OCI-M2 (cell line): ENCODE measurements around the gene MCRIP2.
"Not testable (repeated sequence)": the region's sequence is repeated elsewhere in the genome, so short reads cannot be mapped to it uniquely, and the experiment has no call there.

Source experiments
- DNase-seq: peaks from one replicate; lab custom pipeline; 2025; ENCODE audit not compliant: unreplicated experiment; lab: John Stamatoyannopoulos, UW

MCRIP2 gene, protein sequence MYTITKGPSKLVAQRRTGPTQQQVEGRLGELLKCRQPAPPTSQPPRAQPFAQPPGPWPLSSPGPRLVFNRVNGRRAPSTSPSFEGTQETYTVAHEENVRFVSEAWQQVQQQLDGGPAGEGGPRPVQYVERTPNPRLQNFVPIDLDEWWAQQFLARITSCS

GRCh38 chr16:641326-642188 is at the start of gene MCRIP2:
Gene MCRIP2, plus strand, starts transcription at chr16:641828. Its CDS starts 164 bp downstream, at chr16:641992.
- peak; percentile 19 for DNase-seq

DNA sequence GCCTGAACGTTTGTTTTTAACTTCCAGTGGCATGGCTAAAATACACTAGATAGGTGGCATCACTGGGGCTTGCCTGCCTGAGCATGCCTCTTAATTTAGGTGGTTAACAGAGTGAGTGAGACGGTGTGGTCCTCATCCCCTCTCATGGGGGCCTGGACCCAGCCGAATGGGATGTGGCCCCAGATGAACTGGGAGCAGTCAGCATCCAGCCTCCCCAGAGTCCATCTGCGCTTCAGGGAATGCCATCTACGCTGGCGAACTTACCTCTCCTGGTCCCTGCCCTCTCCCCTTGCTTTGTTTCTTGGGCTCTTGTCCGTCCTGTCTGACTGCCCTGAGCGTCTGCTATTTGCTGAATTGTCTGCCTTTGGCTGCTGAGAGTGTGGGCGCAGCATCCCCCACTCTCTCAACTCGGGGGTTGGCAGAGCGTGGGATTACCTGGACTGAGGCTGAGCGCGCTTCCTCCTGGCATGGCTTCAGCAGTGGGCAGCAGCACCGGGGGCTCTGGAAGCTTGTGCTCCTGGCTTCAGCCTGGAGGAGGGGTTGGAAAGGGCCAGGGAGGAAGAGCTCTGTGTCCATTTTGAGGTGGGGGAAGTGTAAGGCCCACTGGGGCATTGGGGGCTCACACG is 49.6 kb upstream of the MCRIP2 start:
- DNase-seq = no peak

- no peak for DNase-seq
Observed at GRCh38 chr16:592518-593306, 48.9 kb upstream of the MCRIP2 start.

DNA sequence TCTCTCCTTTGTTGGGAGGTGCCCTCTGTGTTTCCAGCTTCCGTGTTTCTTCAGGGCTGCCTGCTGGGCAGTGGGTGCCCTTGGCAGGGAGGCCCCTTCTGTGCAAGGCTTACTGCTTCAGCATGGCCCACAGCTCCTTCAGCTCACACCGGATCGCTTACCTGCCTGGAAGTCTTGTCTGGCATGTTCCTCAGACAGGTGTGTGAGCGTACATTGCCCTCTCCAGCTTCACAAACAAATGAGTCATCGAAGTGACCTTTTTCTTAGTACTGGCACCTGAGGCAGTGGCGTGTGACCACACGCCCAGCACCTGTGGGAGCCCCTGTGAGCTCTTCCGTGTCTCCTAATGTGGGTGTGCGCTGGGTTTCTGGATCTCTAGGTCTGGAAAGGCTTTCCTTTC is 48.2 kb upstream of the MCRIP2 start:
- no peak for DNase-seq

GRCh38 chr16:593807-594206 is 47.8 kb upstream of the MCRIP2 start:
- no peak for DNase-seq

- no peak for DNase-seq
Observed at GRCh38 chr16:595094-595528, 46.5 kb upstream of the MCRIP2 start.

- no peak for DNase-seq
Observed at GRCh38 chr16:595942-596735, 45.5 kb upstream of the MCRIP2 start.

DNA sequence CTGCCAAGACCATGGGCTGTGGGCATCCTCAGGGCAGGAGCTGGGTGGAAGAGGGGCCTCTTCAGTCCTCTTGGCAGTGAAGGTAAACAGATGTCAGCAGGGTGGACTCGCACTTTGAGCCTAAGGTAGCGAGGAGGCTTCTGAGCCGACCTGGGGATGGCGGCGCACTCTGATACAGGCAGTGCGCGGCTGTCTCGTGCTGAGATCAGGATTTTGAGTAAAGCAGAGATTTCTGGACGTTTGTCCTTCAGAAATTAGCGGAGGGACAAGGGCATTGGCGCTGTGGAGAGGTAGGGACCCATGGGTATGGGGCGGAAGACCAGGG is 44.9 kb upstream of the MCRIP2 start:
- no peak for DNase-seq

GRCh38 chr16:597655-598054 is 44.0 kb upstream of the MCRIP2 start:
- not testable (repeated sequence) for DNase-seq

DNA sequence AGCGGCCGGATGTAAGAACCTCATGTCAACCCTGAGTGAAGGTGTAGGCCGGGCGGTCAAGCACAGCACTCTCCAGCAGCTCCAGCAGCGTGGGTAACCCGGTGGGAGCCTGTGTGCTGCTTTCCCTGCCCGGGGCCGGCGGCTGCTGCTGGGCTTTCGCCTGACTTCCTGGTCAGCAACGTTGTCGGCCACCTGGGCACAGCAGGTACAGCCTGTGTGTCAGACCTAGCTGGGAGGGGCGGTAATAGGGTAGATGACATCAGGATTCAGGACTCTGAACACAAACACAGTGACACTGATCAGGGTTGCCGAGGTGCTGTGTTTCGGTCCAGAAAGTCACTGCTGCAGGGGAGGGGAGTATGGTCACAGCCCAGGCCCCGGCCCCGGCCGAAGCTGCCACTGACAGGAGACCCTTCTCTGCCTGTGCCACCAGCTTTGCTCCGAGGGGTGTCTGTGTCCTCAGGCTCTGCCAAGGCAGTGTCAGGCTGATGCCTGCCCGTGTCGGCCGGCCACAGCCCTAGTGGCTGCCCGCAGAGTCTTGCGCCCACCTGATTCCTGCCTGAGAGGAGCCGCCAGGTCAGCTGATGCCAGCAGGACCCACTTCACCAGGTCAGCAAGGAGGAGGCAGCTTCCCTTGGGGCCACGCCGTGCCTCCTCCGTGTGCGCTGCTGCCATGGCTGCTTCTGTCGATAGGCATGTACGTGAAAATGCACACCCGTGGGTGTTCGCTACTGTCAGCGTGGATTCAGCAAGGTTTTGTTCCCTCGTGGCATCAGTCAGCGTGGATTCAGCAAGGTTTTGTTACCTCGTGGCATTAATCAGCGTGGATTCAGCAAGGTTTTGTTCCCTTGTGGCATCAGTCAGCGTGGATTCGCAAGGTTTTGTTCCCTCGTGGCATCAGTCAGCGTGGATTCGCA is 42.5 kb upstream of the MCRIP2 start:
- no peak for DNase-seq

GRCh38 chr16:600781-601180 is 40.8 kb upstream of the MCRIP2 start:
- DNase-seq = no peak

DNA sequence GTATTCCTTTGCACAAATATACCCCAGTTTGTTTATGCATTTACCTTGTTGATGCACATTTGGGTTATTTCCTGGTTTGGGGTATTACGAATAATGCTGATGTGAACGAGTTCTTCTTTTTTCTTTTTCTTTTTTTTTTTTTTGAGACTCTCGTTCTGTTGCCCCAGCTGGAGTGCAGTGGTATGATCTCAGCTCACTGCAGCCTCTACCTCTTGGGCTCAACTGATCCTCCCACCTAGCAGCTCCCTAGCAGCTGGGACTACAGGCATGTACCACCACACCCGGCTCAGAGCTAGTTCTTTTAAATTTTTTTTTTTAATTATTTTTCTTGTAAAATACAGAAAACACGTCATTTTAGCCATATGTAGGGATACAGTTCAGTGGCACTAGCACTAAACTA is 37.7 kb upstream of the MCRIP2 start:
- DNase-seq = no peak

- no peak for DNase-seq
Observed at GRCh38 chr16:606656-607307, 34.8 kb upstream of the MCRIP2 start.

GRCh38 chr16:608019-608418 is 33.6 kb upstream of the MCRIP2 start:
- no peak for DNase-seq

DNA sequence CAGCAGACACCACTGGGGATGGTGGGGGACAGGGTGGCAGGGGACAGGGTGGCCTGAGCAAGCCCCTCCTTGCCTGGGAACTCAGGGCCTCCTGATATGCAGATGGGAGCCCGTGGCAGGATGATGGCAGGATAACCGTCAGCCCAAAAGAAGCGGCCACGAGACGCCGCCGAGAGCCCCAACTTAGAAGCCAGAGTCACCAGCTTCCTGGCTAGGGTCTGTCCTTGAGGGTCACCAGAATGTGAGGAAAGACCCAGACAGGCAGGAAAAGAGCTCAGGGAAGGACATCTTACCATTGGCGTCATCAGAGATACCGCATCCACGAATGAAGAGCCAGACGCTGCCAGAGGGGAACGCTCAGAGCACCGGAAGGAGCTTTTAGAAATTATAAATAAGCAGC is 32.3 kb upstream of the MCRIP2 start:
- no peak for DNase-seq

- DNase-seq = no peak
Observed at GRCh38 chr16:609984-610383, 31.6 kb upstream of the MCRIP2 start.

- no peak for DNase-seq
Observed at GRCh38 chr16:610513-611381, 30.9 kb upstream of the MCRIP2 start.

- no peak for DNase-seq
Observed at GRCh38 chr16:615122-615521, 26.5 kb upstream of the MCRIP2 start.
